Activated CD4-positive, alpha-beta T cell treated with anti-CD3 and anti-CD28 coated beads, Interleukin-10, Interleukin-2, amounts not matched to agents 100 ng/mL and 50 ng/mL, durations not matched to agents 16 hours and 8 hours (primary cell): ENCODE results near the gene XRCC4.

Source experiments
- DNase-seq: peaks from one replicate; pipeline ENCODE4 v3.0.0-alpha.2; 2020

The XRCC4 gene

GRCh38 chr5:83071286-83072051, 5.9 kb upstream of the XRCC4 start:
- DNase-seq: no peak

GRCh38 chr5:83072966-83073365, 4.4 kb upstream of the XRCC4 start:
- no peak for DNase-seq

- peak; percentile 36 for DNase-seq
Measured at GRCh38 chr5:83077662-83078261, 415 bp downstream of the XRCC4 start.

- DNase-seq: no peak
Measured at GRCh38 chr5:83082750-83083149, 5.4 kb downstream of the XRCC4 start.

- DNase-seq: no peak
Measured at GRCh38 chr5:83084336-83084735, 7.0 kb downstream of the XRCC4 start.

GRCh38 chr5:83085106-83085505, 7.8 kb downstream of the XRCC4 start:
- no peak for DNase-seq

DNA sequence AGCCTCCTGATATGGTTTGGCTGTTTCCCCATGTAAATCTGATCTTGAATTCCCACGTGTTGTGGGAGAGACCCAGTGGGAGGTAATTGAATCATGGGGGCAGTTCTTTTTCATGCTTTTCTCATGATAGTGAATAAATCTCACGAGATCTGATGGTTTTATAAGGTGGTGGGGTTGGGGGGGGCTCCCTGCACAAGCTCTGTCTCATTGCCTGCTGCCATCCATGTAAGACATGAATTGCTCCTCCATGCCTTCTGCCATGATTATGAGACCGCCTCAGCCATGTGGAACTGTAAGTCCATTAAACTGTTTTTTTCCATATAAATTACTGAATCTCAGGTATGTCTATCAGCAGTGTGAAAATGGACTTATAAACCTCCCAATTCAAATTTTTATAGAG, 12.8 kb downstream of the XRCC4 start:
- no peak for DNase-seq

DNA sequence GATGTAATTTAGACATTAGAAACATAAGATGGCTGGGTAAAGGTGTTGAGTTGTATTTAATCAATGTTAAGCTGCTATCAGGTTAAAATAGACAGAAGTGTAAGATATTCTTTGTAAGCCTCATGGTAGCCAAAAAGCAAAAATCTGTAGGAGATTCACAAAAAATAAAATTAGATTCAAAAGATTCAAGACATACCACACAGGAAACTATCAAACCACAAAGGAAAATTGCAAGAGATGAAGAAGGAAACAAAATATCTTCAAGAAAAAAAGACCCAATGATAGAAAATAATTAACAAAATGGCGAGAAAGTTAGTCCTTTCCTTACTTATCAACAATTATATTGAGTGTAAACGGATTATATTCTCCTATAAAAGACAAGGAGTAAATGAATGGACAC, 15.3 kb downstream of the XRCC4 start:
- DNase-seq: no peak

DNA sequence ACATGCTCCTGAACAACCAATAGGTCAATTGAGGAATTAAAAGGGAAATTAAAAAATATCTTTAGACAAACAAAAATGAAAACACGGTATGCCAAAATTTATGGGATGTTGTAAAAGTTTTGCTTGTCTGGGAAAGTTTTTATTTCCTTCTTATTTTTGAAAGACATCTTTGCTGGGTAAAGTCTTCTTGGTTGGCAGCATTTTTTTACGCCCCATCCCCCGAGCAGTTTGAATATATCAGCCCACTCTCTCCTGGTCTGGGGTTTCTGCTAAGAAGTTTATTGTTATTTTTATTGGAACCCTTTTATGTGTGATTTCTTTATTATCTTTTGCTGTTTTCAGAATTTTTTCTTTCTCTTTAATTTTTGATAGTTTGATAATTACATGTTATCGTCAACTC, 16.3 kb downstream of the XRCC4 start:
- DNase-seq: no peak

- DNase-seq: no peak
Measured at GRCh38 chr5:83095163-83095956, 18.0 kb downstream of the XRCC4 start.

- DNase-seq: no peak
Measured at GRCh38 chr5:83095957-83096539, 18.7 kb downstream of the XRCC4 start.

DNA sequence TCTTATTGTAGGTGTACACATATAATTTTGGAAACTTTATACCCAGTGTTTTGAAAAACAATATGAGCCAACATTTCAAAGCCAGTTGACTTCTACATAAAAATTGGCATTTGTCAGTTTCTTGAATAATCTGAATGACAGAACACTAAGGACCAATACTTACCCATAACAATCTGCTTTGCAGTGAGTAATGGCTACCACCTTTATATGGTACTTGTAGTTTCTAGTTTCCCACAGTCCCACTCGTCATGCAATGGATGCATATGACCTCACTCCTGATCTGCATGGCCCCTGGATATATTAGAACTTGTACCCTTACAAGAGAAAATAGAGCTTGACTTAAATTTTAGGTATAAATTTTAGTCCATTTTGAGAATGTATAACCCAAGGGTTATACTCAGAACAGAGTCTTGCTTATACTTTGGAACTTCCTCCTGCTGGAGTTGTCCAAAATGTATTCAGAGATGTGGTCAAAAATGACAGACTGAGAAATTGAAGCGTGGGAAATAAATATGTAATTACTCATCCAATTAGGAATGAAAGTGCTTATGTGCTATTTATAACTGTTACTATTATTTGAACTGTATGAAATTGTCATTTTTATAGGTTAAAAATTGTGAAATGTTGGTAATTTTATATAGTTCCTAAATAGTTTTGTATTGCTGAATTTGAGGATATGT, 19.5 kb downstream of the XRCC4 start:
- DNase-seq: no peak

- DNase-seq: no peak
Measured at GRCh38 chr5:83097689-83098231, 20.4 kb downstream of the XRCC4 start.

- DNase-seq: no peak
Measured at GRCh38 chr5:83099001-83099400, 21.7 kb downstream of the XRCC4 start.

- no peak for DNase-seq
Measured at GRCh38 chr5:83099445-83099844, 22.1 kb downstream of the XRCC4 start.

DNA sequence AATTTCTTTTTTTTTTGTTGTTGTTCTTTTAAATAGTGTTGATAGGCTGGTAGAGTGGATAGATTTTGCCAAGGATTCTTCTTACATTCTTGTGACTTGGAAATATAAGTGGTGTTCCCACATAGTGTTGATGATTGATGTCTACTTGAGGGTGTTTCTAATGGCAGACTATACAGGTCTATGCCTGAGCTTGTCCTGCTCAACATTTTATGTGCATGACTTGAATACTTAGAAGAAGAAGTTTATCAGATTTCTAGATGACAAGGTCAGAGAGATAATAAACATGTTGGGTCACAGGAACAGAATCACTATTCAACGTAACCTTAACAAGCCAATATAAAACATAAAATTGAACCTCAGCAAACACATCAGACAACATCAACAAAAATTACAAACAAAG, 24.2 kb downstream of the XRCC4 start:
- no peak for DNase-seq

DNA sequence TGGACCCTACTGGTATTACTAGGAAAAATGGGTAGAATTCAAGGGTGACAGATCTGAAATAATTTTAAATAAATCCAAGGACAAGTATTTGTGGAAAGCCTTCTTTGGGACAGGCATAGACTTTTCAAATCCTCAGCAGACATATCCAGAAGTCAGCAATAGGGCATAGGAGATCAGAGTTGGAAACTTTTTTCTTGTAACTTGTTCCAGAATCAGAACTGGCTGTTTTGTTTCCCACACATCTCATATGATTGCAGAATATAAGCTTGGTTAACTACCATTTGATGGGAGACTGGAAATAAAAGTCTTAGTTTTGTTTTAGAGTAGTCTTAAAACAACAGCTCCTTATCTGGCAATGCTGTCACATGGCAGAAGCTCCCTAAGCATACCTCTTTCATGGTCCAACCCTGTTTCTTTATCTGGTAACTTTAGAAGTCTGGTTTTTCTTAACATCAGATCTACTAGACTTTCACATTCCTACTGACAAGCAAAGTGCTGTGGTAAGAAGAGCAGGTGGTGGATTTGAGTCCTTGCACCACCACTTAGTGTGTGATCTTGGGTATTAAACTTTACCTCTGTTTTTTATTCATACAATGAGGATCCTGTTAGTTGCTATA, 25.1 kb downstream of the XRCC4 start:
- no peak for DNase-seq

- no peak for DNase-seq
Measured at GRCh38 chr5:83104021-83104420, 26.7 kb downstream of the XRCC4 start.

- DNase-seq: no peak
Measured at GRCh38 chr5:83107692-83108420, 30.5 kb downstream of the XRCC4 start.

- no peak for DNase-seq
Measured at GRCh38 chr5:83109380-83109779, 32.0 kb downstream of the XRCC4 start.

DNA sequence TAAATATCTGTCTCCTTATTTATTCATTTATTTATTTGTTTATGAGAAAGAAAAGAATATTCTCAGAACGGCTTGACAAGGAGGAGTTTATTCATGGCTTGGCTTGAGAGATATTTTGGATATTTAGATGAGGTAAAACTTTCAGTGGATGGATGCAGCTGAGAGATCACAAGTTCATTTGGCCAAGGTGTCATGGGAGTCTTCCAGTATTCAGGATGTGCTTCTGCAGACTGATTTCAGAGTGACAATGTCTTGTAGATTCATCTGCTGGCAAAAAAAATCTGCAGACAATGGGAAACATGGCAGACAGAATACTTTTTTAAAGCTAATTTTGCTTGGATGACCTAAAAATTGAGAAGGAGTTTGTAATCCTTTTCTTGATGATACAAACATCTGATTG, 38.5 kb downstream of the XRCC4 start:
- no peak for DNase-seq

GRCh38 chr5:83118471-83118870, 41.1 kb downstream of the XRCC4 start:
- DNase-seq: no peak
